BJ (cell line): ENCODE measurements around the gene GALR3. TPM values are rescaled to one million over a fixed set of nuclear protein-coding genes. Genes with fewer than 3 reads are reported as not detected.
"Not testable (repeated sequence)": the region's sequence is repeated elsewhere in the genome, so short reads cannot be mapped to it uniquely, and the experiment has no call there.

Experiments used
- CTCF ChIA-PET: fragments of 350-600 bp; formaldehyde crosslinking; extraction: SDS; loops from one replicate; lab custom pipeline; 2021; ENCODE audit warnings: antibody characterized with exemption, inconsistent platforms; lab: Yijun Ruan, JAX
- POLR2A ChIA-PET: fragments of 300-600 bp; sonication (Branson Sonifier 250); formaldehyde crosslinking; extraction: SDS; loops from one replicate; lab custom pipeline; 2021; ENCODE audit warnings: antibody characterized with exemption; lab: Charles Lee
- DNase-seq: peaks from one replicate; pipeline ENCODE4 v3.0.0-alpha.2; 2011; ENCODE audit warnings: low read depth
- H3K27me3 ChIP-seq: 2 replicates; pipeline ENCODE4 v1.6.0; 2011; ENCODE audit warnings: low read length; ENCODE audit not compliant: control insufficient read depth, insufficient read depth
- H3K36me3 ChIP-seq: 2 replicates; pipeline ENCODE4 v1.5.1; 2011; ENCODE audit warnings: low read length; ENCODE audit not compliant: control insufficient read depth, insufficient read depth
- H3K4me3 ChIP-seq: 2 replicates; pipeline ENCODE4 v1.5.1; 2011; ENCODE audit warnings: low read depth, mild to moderate bottlenecking, control low read depth, low read length
- polyA plus RNA-seq: library from polyadenylated mRNA; depleted of rRNA; stranded (reverse); fragments of >200 nt; gene quantifications from 2 replicates; pipeline ENCODE4 v1.2.3, GENCODE V29; 2011
- TF ChIP-seq, protein P1 (sequence below): IDR thresholded peaks from 2 replicates; pipeline ENCODE4 v1.5.1; 2011; ENCODE audit warnings: low read depth, mild to moderate bottlenecking, control low read depth, inconsistent platforms, low read length, moderate library complexity; ENCODE audit not compliant: insufficient read depth

GALR3 gene
- polyA plus RNA-seq, 1 experiment = not detected

DNA sequence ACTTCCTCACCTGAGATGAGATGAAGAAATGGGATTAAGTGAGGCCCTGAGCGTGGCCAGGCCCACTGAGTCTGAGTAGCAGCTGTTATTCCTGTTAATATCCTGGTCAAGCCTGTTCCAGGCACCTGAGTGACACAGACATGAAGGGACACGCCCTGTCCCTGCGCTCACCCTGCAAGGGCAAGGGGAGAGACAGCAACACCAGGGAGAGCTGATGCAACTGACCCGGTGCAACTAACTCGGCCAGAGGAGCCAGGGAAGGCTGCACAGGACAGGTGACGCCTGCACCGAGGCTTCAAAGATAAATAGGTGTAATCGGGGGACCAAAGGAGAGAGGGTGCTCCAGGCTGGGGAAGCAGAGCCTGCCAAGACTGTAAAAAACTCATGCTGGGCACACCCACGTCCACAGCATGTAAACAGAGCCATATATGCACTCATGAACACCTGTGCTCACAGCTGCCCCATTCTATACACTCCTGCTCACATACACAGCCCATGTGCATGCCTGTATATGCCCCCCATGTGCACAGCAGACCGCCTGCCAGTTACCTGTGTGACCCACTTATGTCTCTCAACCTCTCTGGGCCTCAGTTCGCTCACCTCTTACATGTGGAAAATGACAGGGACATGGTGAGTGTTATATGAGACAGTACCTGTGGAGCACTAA, 38.2 kb upstream of the GALR3 start:
- TF ChIP-seq, protein P1, sequence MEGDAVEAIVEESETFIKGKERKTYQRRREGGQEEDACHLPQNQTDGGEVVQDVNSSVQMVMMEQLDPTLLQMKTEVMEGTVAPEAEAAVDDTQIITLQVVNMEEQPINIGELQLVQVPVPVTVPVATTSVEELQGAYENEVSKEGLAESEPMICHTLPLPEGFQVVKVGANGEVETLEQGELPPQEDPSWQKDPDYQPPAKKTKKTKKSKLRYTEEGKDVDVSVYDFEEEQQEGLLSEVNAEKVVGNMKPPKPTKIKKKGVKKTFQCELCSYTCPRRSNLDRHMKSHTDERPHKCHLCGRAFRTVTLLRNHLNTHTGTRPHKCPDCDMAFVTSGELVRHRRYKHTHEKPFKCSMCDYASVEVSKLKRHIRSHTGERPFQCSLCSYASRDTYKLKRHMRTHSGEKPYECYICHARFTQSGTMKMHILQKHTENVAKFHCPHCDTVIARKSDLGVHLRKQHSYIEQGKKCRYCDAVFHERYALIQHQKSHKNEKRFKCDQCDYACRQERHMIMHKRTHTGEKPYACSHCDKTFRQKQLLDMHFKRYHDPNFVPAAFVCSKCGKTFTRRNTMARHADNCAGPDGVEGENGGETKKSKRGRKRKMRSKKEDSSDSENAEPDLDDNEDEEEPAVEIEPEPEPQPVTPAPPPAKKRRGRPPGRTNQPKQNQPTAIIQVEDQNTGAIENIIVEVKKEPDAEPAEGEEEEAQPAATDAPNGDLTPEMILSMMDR = no peak
- H3K36me3 ChIP-seq = no peaks in the 10 kb centered on the region
- POLR2A ChIA-PET = no interaction called here
- H3K27me3 ChIP-seq = no peaks in the 10 kb centered on the region
- H3K4me3 ChIP-seq = no peak overlapping the region
- DNase-seq = no peak
- CTCF ChIA-PET = no interaction called here

DNA sequence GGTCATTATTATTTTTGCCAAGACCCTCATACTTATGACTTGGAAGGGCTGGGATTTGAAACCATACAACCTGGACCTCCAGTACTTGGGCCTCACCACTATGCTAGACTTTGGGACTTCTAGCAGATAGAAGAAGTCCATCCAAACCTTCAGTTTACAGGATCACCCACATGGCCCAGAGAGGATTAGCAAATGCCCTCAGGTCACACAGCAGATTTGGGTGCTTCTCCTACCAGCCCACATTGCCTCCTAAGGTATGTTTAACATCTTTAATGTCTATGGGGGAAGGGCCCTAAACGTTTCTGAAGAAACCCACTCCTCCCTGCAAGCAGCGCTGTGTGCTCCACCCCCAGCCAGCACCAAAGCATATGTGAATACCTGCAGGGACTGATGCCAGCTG, 32.9 kb upstream of the GALR3 start:
- no peaks in the 10 kb centered on the region for H3K36me3 ChIP-seq
- no peak for DNase-seq
- TF ChIP-seq, protein P1 = no peak
- no peak overlapping the region for H3K4me3 ChIP-seq
- H3K27me3 ChIP-seq = no peaks in the 10 kb centered on the region
- CTCF ChIA-PET = no interaction called here
- POLR2A ChIA-PET = no interaction called here

DNA sequence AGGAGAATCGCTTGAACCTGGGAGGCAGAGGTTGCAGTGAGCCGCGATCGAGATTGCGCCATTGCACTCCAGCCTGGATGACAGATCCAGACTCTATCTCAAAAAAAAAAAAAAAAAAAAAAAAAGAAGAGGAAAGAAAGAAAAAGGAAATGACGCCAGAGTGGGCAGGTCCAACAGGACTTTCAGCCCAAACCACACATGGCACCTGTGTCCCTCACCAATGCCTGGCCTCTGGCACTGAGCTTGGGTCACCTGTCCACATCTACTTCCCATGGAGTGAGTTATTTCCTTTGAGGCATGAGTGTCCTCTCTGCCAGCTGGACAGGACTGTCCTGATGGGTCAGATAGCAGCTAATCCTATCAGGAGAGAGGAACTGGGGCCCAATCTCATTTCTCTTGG, 30.7 kb upstream of the GALR3 start:
- no peak overlapping the region for H3K4me3 ChIP-seq
- CTCF ChIA-PET = interaction anchor here (0.6 to 3.2 kb wide), 17 partner anchors 10 to 185 kb away, joined by 3 to 32 read pairs (median 7); partner anchors contain the start of genes GCAT, GGA1, LGALS1 and PDXP
- POLR2A ChIA-PET = interaction anchor here (0.6 kb wide), 1 partner anchor 191 kb away, joined by 6 read pairs; no protein-coding TSS in a partner anchor
- TF ChIP-seq, protein P1 = no peak
- no peak for DNase-seq
- no peaks in the 10 kb centered on the region for H3K27me3 ChIP-seq
- H3K36me3 ChIP-seq = no peaks in the 10 kb centered on the region

DNA sequence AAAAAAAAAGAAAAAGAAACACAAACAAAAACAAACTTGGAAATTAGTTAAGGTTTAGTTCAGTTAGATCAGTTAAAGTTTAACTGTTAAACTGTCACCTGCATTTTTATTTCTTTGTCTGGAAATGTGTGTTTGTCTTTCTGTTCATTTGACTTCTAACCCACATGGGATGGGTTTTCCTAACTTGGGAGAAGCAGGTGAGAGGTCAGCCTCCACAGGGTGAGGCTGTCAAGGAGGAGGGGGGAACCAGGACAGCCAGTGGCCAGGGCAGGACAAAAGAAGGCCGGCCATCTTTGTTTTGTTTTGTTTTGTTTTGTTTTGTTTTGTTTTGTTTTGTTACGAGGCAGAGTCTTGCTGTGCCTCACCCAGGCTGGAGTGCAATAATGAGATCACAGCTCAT, 28.8 kb upstream of the GALR3 start:
- TF ChIP-seq, protein P1 = no peak
- ChIA-PET POLR2A (no interaction called here), CTCF (interaction anchor here (1.0 to 3.2 kb wide), 3 partner anchors 12 to 133 kb away, joined by 3 to 26 read pairs (median 6); no protein-coding TSS in a partner anchor)
- Histone ChIP-seq H3K36me3 (no peaks in the 10 kb centered on the region), H3K27me3 (peaks cover 3% of the 10 kb centered on the region; the same call in 1 of the 2 replicates), H3K4me3 (no peak overlapping the region)
- no peak for DNase-seq

DNA sequence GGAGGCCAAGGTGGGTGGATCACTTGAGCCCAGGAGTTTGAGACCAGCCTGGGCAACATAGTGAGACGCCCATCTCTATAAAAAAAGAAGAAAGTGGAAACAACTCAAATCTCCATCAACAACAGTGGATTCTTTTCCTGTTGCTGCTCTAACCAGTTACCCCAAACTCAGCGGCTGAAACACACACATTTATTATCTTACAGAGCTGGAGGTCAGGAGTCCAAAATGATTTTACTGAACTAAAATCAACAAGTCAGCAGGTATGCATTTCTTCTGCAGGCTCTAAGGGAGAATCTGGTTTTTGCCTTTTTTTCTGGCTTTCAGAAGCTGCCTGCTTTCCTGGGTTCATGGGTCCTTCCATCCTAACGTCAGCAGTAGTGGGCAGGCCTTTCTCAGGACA, 27.1 kb upstream of the GALR3 start:
- POLR2A ChIA-PET = no interaction called here
- TF ChIP-seq, protein P1 = no peak
- no peak for DNase-seq
- H3K4me3 ChIP-seq = no peak overlapping the region
- H3K27me3 ChIP-seq = peaks cover 3% of the 10 kb centered on the region; the same call in 1 of the 2 replicates
- no peaks in the 10 kb centered on the region for H3K36me3 ChIP-seq
- CTCF ChIA-PET = interaction anchor here (0.9 to 2.0 kb wide), 4 partner anchors 115 to 173 kb away, joined by 3 to 8 read pairs (median 5); no protein-coding TSS in a partner anchor

DNA sequence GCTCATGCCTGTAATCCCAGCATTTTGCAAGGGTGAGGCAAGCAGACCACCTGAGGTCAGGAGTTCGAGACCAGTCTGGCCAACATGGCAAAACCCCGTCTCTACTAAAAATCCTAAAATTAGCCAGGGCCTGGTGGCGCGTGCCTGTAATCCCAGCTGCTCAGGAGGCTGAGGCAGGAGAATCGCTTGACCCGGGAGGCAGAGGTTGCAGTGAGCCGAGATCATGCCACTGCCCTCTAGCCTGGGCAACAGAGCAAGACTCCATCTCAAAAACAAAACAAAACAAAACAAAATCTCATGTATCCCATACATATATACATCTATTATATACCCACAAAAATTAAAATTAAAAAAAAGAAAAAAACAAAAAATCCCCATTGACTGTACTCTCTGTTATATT, 25.9 kb upstream of the GALR3 start:
- H3K36me3 ChIP-seq, H3K4me3 ChIP-seq, H3K27me3 ChIP-seq, DNase-seq, POLR2A ChIA-PET, CTCF ChIA-PET: not testable (repeated sequence)
